Endothelial cell of umbilical vein (primary cell): ENCODE measurements around the gene NF2.

Experiments
- CTCF ChIP-seq, 2 donors: IDR thresholded peaks; 1 replicate in 1 of 2; 2 replicates in 1 of 2; pipeline ENCODE4 v1.5.1; 2011; ENCODE audit warnings: low read length in 2 of 2, mild to moderate bottlenecking in 2 of 2, moderate library complexity in 2 of 2, control low read depth in 1 of 2, inconsistent platforms in 1 of 2, low read depth in 1 of 2; ENCODE audit not compliant: insufficient read depth in 1 of 2; ENCODE audit errors: extremely low read depth in 1 of 2
- EZH2 ChIP-seq: IDR thresholded peaks from 2 replicates; pipeline ENCODE4 v1.6.1; 2012; ENCODE audit warnings: borderline replicate concordance, low read depth, mild to moderate bottlenecking, moderate library complexity, low read length, inconsistent platforms; ENCODE audit not compliant: severe bottlenecking
- MAX ChIP-seq: IDR thresholded peaks from 2 replicates; pipeline ENCODE4 v1.6.1; 2011; ENCODE audit not compliant: insufficient read depth, insufficient read length
- POLR2A ChIP-seq: IDR thresholded peaks from 2 replicates; pipeline ENCODE4 v1.6.1; 2012; ENCODE audit warnings: low read depth, mild to moderate bottlenecking, control low read depth, low read length
- POLR2AphosphoS5 ChIP-seq: IDR thresholded peaks from 2 replicates; pipeline ENCODE4 v1.6.1; 2012; ENCODE audit warnings: low read depth, mild to moderate bottlenecking, control low read depth, low read length, moderate library complexity; ENCODE audit not compliant: insufficient read depth

GRCh38 chr22:29654420-29654819, 51.0 kb downstream of the NF2 start:
- no peak for TF ChIP-seq CTCF (IDR thresholded peaks at IDR 0.05; ENCODE audit: extremely low read depth in 1 of 2, insufficient read depth in 1 of 2, low read depth in 1 of 2, low read length in 2 of 2)
- TF ChIP-seq EZH2 = no peak
- no peak for TF ChIP-seq POLR2AphosphoS5
- no peak for TF ChIP-seq POLR2A
- no peak for TF ChIP-seq MAX
